ENCODE data around the gene ATOX1.

DNA sequence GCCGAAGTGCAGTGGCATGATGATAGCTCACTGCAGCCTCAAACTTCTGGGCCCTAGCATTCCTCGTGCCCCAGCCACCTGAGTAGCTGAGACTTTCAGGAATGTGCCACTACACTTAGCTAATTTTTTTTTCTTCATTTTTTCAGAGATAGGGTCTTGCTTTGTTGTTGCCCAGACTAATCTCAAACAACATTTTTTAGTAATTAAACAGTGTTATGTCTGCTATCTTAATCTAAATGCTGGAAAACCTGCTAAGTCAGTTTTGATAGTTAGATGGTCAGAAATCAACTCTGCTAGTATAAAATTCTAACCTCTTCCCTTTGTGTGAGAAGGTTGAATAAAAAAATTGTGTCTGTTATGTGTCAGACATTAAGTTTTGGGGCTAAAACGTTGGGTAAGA lies 25.7 kb upstream of the ATOX1 start:
- no peak for TF ChIP-seq FOXM1 (IDR thresholded peaks at IDR 0.05; ENCODE audit: low read depth)
- TF ChIP-seq RXRA (IDR thresholded peaks at IDR 0.05; ENCODE audit: borderline replicate concordance, low read depth) = no peak
- TF ChIP-seq, protein P1, sequence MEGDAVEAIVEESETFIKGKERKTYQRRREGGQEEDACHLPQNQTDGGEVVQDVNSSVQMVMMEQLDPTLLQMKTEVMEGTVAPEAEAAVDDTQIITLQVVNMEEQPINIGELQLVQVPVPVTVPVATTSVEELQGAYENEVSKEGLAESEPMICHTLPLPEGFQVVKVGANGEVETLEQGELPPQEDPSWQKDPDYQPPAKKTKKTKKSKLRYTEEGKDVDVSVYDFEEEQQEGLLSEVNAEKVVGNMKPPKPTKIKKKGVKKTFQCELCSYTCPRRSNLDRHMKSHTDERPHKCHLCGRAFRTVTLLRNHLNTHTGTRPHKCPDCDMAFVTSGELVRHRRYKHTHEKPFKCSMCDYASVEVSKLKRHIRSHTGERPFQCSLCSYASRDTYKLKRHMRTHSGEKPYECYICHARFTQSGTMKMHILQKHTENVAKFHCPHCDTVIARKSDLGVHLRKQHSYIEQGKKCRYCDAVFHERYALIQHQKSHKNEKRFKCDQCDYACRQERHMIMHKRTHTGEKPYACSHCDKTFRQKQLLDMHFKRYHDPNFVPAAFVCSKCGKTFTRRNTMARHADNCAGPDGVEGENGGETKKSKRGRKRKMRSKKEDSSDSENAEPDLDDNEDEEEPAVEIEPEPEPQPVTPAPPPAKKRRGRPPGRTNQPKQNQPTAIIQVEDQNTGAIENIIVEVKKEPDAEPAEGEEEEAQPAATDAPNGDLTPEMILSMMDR (IDR thresholded peaks at IDR 0.05) = no peak
- TF ChIP-seq, protein P2, sequence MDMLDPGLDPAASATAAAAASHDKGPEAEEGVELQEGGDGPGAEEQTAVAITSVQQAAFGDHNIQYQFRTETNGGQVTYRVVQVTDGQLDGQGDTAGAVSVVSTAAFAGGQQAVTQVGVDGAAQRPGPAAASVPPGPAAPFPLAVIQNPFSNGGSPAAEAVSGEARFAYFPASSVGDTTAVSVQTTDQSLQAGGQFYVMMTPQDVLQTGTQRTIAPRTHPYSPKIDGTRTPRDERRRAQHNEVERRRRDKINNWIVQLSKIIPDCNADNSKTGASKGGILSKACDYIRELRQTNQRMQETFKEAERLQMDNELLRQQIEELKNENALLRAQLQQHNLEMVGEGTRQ (IDR thresholded peaks at IDR 0.05; ENCODE audit: borderline replicate concordance, low read depth, low read length) = no peak
- no peak for TF ChIP-seq EP300 (IDR thresholded peaks at IDR 0.05; ENCODE audit: borderline replicate concordance in 1 of 2, low read depth in 1 of 2, low read length in 1 of 2)
- TF ChIP-seq POLR2AphosphoS5 (IDR thresholded peaks at IDR 0.05; ENCODE audit: low read depth, low read length) = no peak
- TF ChIP-seq, protein P3, sequence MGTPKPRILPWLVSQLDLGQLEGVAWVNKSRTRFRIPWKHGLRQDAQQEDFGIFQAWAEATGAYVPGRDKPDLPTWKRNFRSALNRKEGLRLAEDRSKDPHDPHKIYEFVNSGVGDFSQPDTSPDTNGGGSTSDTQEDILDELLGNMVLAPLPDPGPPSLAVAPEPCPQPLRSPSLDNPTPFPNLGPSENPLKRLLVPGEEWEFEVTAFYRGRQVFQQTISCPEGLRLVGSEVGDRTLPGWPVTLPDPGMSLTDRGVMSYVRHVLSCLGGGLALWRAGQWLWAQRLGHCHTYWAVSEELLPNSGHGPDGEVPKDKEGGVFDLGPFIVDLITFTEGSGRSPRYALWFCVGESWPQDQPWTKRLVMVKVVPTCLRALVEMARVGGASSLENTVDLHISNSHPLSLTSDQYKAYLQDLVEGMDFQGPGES (IDR thresholded peaks at IDR 0.05; ENCODE audit: low read depth, low read length) = no peak
- no peak for TF ChIP-seq YY1 (IDR thresholded peaks at IDR 0.05; ENCODE audit: low read depth)

Data from SK-N-SH (cell line).